Sigmoid colon (tissue), 4 donors: ENCODE results near the gene CRYBB1.

ENCODE experiments used
- EP300 ChIP-seq, 4 donors: sonication (generic); formaldehyde crosslinking; IDR thresholded peaks; one replicate each; pipeline ENCODE4 v1.6.1; 2017; ENCODE audit warnings: antibody characterized with exemption in 4 of 4
- POLR2A ChIP-seq, 2 donors: fragments of 450-650 bp; IDR thresholded peaks; one replicate each; pipeline ENCODE4 v1.6.1; 2016; ENCODE audit warnings: antibody characterized with exemption in 2 of 2, mild to moderate bottlenecking in 2 of 2, moderate library complexity in 2 of 2
- TF ChIP-seq, protein P1 (sequence below), 4 experiments: fragments of 450-650 bp in 3 of 4; fragments of 200-600 bp in 1 of 4; IDR thresholded peaks; one replicate each; pipeline ENCODE4 v1.5.1; 2016 to 2019; ENCODE audit warnings: antibody characterized with exemption in 4 of 4, mild to moderate bottlenecking in 3 of 4, moderate library complexity in 2 of 4

GRCh38 chr22:26550498-26551033 lies 67.3 kb downstream of the CRYBB1 start:
- TF ChIP-seq, protein P1, sequence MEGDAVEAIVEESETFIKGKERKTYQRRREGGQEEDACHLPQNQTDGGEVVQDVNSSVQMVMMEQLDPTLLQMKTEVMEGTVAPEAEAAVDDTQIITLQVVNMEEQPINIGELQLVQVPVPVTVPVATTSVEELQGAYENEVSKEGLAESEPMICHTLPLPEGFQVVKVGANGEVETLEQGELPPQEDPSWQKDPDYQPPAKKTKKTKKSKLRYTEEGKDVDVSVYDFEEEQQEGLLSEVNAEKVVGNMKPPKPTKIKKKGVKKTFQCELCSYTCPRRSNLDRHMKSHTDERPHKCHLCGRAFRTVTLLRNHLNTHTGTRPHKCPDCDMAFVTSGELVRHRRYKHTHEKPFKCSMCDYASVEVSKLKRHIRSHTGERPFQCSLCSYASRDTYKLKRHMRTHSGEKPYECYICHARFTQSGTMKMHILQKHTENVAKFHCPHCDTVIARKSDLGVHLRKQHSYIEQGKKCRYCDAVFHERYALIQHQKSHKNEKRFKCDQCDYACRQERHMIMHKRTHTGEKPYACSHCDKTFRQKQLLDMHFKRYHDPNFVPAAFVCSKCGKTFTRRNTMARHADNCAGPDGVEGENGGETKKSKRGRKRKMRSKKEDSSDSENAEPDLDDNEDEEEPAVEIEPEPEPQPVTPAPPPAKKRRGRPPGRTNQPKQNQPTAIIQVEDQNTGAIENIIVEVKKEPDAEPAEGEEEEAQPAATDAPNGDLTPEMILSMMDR (IDR thresholded peaks at IDR 0.05), result no peak
- no peak for TF ChIP-seq POLR2A (IDR thresholded peaks at IDR 0.05)
- TF ChIP-seq EP300 (IDR thresholded peaks at IDR 0.05), result no peak
